ENCODE measurements around the gene CLDN5.

DNA sequence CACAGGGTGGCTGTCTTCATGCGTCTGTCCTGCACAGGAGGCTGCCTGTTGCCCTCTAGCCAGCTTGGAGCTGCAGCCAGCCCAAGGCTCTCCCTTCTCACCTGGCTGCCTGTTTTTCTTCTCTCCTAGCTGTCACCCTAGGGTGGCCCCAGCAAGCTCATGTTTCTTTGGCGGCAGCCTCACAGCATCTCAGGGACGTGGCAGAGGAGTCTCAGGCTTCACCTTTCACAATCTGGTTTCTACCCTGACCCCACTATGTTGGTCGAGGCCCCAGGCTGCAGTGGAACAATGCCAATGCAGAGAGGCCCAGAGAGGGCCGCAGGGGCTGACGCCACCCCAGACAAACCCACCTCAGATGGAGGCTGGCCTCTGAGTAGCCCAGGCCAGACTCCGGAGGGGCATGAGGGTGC, 2.5 kb upstream of the CLDN5 start:
- TF ChIP-seq, protein P1, sequence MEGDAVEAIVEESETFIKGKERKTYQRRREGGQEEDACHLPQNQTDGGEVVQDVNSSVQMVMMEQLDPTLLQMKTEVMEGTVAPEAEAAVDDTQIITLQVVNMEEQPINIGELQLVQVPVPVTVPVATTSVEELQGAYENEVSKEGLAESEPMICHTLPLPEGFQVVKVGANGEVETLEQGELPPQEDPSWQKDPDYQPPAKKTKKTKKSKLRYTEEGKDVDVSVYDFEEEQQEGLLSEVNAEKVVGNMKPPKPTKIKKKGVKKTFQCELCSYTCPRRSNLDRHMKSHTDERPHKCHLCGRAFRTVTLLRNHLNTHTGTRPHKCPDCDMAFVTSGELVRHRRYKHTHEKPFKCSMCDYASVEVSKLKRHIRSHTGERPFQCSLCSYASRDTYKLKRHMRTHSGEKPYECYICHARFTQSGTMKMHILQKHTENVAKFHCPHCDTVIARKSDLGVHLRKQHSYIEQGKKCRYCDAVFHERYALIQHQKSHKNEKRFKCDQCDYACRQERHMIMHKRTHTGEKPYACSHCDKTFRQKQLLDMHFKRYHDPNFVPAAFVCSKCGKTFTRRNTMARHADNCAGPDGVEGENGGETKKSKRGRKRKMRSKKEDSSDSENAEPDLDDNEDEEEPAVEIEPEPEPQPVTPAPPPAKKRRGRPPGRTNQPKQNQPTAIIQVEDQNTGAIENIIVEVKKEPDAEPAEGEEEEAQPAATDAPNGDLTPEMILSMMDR (IDR thresholded peaks at IDR 0.05; ENCODE audit: low read length), result no peak
- no peak for TF ChIP-seq EZH2 (optimal IDR thresholded peaks at IDR 0.05; ENCODE audit: low read depth, low read length)
- no peak for TF ChIP-seq EZH2phosphoT487 (IDR thresholded peaks at IDR 0.05; ENCODE audit: low read length)
